ENCODE data around the gene SETDB2. TPM values are rescaled to one million over a fixed set of nuclear protein-coding genes. Genes with fewer than 3 reads are reported as not detected.

The SETDB2 gene
- total and polyA plus RNA-seq, 2 of the 13 experiments (the other 11 are each of a cell fraction or from before 2014, with no cell fraction given) = 8.1 to 8.7 TPM

DNA sequence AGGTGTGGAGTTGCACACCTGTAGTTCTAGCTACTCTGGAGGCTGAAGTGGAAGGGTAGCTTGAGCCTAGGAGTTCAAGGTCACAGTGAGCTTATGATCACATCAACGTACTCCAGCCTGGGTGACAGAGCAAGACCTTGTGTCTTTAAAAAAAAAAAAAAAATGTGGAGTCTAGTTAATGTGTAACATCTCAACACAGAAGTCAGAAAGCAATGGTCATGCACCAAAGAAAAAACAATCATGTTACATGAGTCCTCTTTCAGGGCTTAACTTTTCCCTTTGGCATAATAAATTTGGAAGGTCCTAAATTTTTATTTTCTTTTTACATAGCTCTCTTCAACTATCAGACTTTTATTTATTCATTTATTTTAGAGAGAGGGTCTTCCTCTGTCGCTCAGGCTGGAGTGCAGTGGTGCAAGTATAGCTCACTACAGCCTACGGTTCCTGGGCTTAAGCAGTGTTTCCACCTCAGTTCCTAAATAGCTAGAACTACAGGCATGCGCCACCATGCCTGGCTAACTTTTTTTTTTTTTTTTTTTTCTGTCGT lies 22.3 kb downstream of the SETDB2 start (continued):
- TF ChIP-seq ZMYM2 (CRISPR knock-in tag; IDR thresholded peaks at IDR 0.05) = no peak
- no peak for TF ChIP-seq ZNF7 (CRISPR knock-in tag; IDR thresholded peaks at IDR 0.05)
- no peak for TF ChIP-seq NR3C1 (CRISPR knock-in tag; IDR thresholded peaks at IDR 0.05)
- no peak for TF ChIP-seq KDM4B (CRISPR knock-in tag; IDR thresholded peaks at IDR 0.05)
- TF ChIP-seq CREM (IDR thresholded peaks at IDR 0.05) = 0 out of 2 replicates have a peak, but pooled peaks have one; percentile 23
- TF ChIP-seq CREM (CRISPR knock-in tag; IDR thresholded peaks at IDR 0.05) = no peak
- no peak for TF ChIP-seq SIX4 (CRISPR knock-in tag; IDR thresholded peaks at IDR 0.05)
- TF ChIP-seq RFXAP (CRISPR knock-in tag; IDR thresholded peaks at IDR 0.05; ENCODE audit: borderline replicate concordance) = no peak
- TF ChIP-seq SRSF4 (IDR thresholded peaks at IDR 0.05; ENCODE audit: low read depth, low read length, poor library complexity, severe bottlenecking) = no peak
- TF ChIP-seq POLR2G (IDR thresholded peaks at IDR 0.05; ENCODE audit: low read depth, low read length) = peak; percentile 32; the same call in 1 of the 2 replicates
- TF ChIP-seq, protein P1, sequence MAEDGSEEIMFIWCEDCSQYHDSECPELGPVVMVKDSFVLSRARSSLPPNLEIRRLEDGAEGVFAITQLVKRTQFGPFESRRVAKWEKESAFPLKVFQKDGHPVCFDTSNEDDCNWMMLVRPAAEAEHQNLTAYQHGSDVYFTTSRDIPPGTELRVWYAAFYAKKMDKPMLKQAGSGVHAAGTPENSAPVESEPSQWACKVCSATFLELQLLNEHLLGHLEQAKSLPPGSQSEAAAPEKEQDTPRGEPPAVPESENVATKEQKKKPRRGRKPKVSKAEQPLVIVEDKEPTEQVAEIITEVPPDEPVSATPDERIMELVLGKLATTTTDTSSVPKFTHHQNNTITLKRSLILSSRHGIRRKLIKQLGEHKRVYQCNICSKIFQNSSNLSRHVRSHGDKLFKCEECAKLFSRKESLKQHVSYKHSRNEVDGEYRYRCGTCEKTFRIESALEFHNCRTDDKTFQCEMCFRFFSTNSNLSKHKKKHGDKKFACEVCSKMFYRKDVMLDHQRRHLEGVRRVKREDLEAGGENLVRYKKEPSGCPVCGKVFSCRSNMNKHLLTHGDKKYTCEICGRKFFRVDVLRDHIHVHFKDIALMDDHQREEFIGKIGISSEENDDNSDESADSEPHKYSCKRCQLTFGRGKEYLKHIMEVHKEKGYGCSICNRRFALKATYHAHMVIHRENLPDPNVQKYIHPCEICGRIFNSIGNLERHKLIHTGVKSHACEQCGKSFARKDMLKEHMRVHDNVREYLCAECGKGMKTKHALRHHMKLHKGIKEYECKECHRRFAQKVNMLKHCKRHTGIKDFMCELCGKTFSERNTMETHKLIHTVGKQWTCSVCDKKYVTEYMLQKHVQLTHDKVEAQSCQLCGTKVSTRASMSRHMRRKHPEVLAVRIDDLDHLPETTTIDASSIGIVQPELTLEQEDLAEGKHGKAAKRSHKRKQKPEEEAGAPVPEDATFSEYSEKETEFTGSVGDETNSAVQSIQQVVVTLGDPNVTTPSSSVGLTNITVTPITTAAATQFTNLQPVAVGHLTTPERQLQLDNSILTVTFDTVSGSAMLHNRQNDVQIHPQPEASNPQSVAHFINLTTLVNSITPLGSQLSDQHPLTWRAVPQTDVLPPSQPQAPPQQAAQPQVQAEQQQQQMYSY (CRISPR knock-in tag; IDR thresholded peaks at IDR 0.05) = no peak
- no peak for TF ChIP-seq ZNF143 (CRISPR knock-in tag; IDR thresholded peaks at IDR 0.05)
- TF ChIP-seq, protein P2, sequence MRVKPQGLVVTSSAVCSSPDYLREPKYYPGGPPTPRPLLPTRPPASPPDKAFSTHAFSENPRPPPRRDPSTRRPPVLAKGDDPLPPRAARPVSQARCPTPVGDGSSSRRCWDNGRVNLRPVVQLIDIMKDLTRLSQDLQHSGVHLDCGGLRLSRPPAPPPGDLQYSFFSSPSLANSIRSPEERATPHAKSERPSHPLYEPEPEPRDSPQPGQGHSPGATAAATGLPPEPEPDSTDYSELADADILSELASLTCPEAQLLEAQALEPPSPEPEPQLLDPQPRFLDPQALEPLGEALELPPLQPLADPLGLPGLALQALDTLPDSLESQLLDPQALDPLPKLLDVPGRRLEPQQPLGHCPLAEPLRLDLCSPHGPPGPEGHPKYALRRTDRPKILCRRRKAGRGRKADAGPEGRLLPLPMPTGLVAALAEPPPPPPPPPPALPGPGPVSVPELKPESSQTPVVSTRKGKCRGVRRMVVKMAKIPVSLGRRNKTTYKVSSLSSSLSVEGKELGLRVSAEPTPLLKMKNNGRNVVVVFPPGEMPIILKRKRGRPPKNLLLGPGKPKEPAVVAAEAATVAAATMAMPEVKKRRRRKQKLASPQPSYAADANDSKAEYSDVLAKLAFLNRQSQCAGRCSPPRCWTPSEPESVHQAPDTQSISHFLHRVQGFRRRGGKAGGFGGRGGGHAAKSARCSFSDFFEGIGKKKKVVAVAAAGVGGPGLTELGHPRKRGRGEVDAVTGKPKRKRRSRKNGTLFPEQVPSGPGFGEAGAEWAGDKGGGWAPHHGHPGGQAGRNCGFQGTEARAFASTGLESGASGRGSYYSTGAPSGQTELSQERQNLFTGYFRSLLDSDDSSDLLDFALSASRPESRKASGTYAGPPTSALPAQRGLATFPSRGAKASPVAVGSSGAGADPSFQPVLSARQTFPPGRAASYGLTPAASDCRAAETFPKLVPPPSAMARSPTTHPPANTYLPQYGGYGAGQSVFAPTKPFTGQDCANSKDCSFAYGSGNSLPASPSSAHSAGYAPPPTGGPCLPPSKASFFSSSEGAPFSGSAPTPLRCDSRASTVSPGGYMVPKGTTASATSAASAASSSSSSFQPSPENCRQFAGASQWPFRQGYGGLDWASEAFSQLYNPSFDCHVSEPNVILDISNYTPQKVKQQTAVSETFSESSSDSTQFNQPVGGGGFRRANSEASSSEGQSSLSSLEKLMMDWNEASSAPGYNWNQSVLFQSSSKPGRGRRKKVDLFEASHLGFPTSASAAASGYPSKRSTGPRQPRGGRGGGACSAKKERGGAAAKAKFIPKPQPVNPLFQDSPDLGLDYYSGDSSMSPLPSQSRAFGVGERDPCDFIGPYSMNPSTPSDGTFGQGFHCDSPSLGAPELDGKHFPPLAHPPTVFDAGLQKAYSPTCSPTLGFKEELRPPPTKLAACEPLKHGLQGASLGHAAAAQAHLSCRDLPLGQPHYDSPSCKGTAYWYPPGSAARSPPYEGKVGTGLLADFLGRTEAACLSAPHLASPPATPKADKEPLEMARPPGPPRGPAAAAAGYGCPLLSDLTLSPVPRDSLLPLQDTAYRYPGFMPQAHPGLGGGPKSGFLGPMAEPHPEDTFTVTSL (CRISPR knock-in tag; IDR thresholded peaks at IDR 0.05; ENCODE audit: borderline replicate concordance) = no peak; the same call in 1 of the 2 replicates
- no peak for TF ChIP-seq ZFP62 (CRISPR knock-in tag; IDR thresholded peaks at IDR 0.05)
- TF ChIP-seq ZZZ3 (CRISPR knock-in tag; IDR thresholded peaks at IDR 0.05; ENCODE audit: borderline replicate concordance) = no peak
- TF ChIP-seq, protein P3, sequence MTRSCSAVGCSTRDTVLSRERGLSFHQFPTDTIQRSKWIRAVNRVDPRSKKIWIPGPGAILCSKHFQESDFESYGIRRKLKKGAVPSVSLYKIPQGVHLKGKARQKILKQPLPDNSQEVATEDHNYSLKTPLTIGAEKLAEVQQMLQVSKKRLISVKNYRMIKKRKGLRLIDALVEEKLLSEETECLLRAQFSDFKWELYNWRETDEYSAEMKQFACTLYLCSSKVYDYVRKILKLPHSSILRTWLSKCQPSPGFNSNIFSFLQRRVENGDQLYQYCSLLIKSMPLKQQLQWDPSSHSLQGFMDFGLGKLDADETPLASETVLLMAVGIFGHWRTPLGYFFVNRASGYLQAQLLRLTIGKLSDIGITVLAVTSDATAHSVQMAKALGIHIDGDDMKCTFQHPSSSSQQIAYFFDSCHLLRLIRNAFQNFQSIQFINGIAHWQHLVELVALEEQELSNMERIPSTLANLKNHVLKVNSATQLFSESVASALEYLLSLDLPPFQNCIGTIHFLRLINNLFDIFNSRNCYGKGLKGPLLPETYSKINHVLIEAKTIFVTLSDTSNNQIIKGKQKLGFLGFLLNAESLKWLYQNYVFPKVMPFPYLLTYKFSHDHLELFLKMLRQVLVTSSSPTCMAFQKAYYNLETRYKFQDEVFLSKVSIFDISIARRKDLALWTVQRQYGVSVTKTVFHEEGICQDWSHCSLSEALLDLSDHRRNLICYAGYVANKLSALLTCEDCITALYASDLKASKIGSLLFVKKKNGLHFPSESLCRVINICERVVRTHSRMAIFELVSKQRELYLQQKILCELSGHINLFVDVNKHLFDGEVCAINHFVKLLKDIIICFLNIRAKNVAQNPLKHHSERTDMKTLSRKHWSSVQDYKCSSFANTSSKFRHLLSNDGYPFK (CRISPR knock-in tag; IDR thresholded peaks at IDR 0.05; ENCODE audit: borderline replicate concordance) = no peak
- TF ChIP-seq KLF9 (CRISPR knock-in tag; IDR thresholded peaks at IDR 0.05; ENCODE audit: low read depth) = no peak
- no peak for TF ChIP-seq ZSCAN21 (CRISPR knock-in tag; IDR thresholded peaks at IDR 0.05; ENCODE audit: borderline replicate concordance)
- no peak for TF ChIP-seq ZC3H13 (CRISPR knock-in tag; IDR thresholded peaks at IDR 0.05)
